ENCODE data around the gene DIAPH2. TPM values are rescaled to one million over a fixed set of nuclear protein-coding genes. Genes with fewer than 3 reads are reported as not detected.

DIAPH2 gene
- total RNA-seq, 4 donors from 2014 or later = 41.8 to 64.5 (median 54.5) TPM

- intact Hi-C loops (cut with DNase I) = no loop called here
- no peaks in the 10 kb centered on the region for H3K27me3 ChIP-seq
- TF ChIP-seq POLR2AphosphoS5 (IDR thresholded peaks at IDR 0.05) (no peak), CTCF (IDR thresholded peaks at IDR 0.05) (no peak), EP300 (IDR thresholded peaks at IDR 0.05) (no peak), POLR2A (IDR thresholded peaks at IDR 0.05; ENCODE audit: low read depth) (no peak)
- H3K4me3 ChIP-seq = no peak overlapping the region
- H3K36me3 ChIP-seq = no peaks in the 10 kb centered on the region
- no peak for DNase-seq (ENCODE audit: extremely low spot score)
- no peak overlapping the region for H3K27ac ChIP-seq (replicated peaks in 1 of 4)
- H3K9me3 ChIP-seq = no peaks in the 10 kb centered on the region
- 77% methylated on average over 1 of the region's 1 CpG for WGBS
- peaks cover 0 to 36% (median 14%) of the 10 kb centered on the region in 4 donors for H3K4me1 ChIP-seq
Observed at GRCh38 chrX:96703379-96703778, 18.7 kb downstream of the DIAPH2 start.

DNA sequence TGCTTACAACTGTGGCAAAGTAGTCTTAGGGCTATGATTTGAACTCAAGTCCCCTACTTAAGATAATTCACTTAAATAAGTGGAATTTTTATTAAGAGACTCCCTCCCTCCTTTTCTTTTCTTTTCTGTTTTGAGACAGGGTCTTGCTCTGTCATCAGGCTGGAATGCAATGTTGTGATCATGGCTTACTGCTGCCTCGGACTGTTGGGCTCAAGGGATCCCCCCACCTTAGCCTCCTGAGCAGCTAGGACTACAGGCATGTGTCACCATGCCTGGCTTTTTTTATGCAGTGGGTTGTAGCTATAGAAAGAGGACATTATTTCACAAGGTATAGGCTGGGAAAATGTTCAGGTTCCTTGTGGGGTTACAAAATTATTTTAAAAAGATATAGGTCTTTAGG is 19.2 kb downstream of the DIAPH2 start:
- no peaks in the 10 kb centered on the region for H3K9me3 ChIP-seq
- intact Hi-C loops (cut with DNase I) = no loop called here

GRCh38 chrX:96704629-96705028 is 20.0 kb downstream of the DIAPH2 start:
- Histone ChIP-seq H3K9me3 (no peaks in the 10 kb centered on the region), H3K27ac (replicated peaks in 1 of 4) (no peak overlapping the region), H3K27me3 (no peaks in the 10 kb centered on the region), H3K4me3 (no peak overlapping the region), H3K36me3 (no peaks in the 10 kb centered on the region), H3K4me1 (peaks cover 0 to 37% (median 14%) of the 10 kb centered on the region in 4 donors)
- DNase-seq (ENCODE audit: extremely low spot score) = no peak
- intact Hi-C loops (cut with DNase I) = no loop called here
- WGBS = 35% methylated on average over 2 of the region's 2 CpGs
- TF ChIP-seq POLR2AphosphoS5 (IDR thresholded peaks at IDR 0.05) (no peak), EP300 (IDR thresholded peaks at IDR 0.05) (no peak), POLR2A (IDR thresholded peaks at IDR 0.05; ENCODE audit: low read depth) (no peak), CTCF (IDR thresholded peaks at IDR 0.05) (no peak)

More for the DNA sequence above, 19.2 kb downstream of the DIAPH2 start:
- 64% methylated on average over 1 of the region's 1 CpG for WGBS
- H3K27ac ChIP-seq (replicated peaks in 1 of 4) = no peak overlapping the region
- no peak overlapping the region for H3K4me3 ChIP-seq
- DNase-seq (ENCODE audit: extremely low spot score) = no peak
- TF ChIP-seq POLR2A (IDR thresholded peaks at IDR 0.05; ENCODE audit: low read depth) = no peak
- no peak for TF ChIP-seq POLR2AphosphoS5 (IDR thresholded peaks at IDR 0.05)
- H3K4me1 ChIP-seq = peaks cover 0 to 37% (median 14%) of the 10 kb centered on the region in 4 donors
- H3K27me3 ChIP-seq = no peaks in the 10 kb centered on the region
- no peaks in the 10 kb centered on the region for H3K36me3 ChIP-seq

DNA sequence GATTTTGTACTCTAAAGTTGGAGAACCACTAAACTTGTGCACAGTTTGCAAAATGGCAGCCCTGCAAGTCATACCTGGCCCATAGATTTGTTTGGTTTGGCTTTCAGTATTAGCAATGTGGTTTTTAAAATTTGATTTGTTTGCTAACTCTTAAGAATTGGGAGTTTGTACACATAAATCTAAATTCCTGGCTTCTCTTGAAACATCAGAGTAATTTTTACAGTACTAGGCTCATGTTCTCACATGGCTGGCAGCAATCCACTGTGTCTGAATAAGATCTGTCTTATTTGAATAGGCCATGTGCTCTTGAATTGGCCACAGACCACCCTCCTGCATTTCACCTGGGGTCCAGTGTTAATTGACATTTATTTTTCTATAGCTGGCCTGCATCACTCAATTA is 21.3 kb downstream of the DIAPH2 start:
- Histone ChIP-seq H3K4me3 (no peak overlapping the region), H3K36me3 (no peaks in the 10 kb centered on the region), H3K27ac (replicated peaks in 1 of 4) (no peak overlapping the region), H3K4me1 (peaks cover 0 to 37% (median 14%) of the 10 kb centered on the region in 4 donors), H3K27me3 (no peaks in the 10 kb centered on the region), H3K9me3 (no peaks in the 10 kb centered on the region)
- intact Hi-C loops (cut with DNase I) = no loop called here
- TF ChIP-seq POLR2AphosphoS5 (IDR thresholded peaks at IDR 0.05) (no peak), CTCF (IDR thresholded peaks at IDR 0.05) (no peak), EP300 (IDR thresholded peaks at IDR 0.05) (no peak), POLR2A (IDR thresholded peaks at IDR 0.05; ENCODE audit: low read depth) (no peak)
- no peak for DNase-seq (ENCODE audit: extremely low spot score)

DNA sequence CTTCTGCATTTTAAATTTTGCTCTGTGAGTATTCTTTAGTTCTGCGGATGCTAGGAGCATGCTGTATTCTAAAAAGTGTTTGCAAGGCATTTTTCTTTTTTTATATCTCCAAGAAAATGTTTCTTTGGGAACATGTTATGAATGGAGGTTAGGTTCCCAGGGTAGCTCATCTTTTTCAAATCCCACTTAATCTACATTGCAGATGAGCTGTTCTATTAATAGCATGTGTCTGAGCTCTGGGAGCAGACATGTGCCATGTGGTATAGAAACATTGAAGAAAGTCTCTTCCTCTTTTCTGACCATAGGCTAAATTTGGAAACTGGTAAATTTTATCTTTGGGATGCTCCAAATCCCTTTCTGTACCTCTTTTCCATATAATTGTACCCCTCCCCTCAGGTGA is 23.2 kb downstream of the DIAPH2 start:
- WGBS = 38% methylated on average over 1 of the region's 1 CpG
- TF ChIP-seq POLR2A (IDR thresholded peaks at IDR 0.05; ENCODE audit: low read depth) (no peak), POLR2AphosphoS5 (IDR thresholded peaks at IDR 0.05) (no peak), EP300 (IDR thresholded peaks at IDR 0.05) (no peak), CTCF (IDR thresholded peaks at IDR 0.05) (no peak)
- DNase-seq (ENCODE audit: extremely low spot score) = no peak
- no peak overlapping the region for H3K4me3 ChIP-seq
- intact Hi-C loops (cut with DNase I) = no loop called here
- peaks cover 0 to 42% (median 16%) of the 10 kb centered on the region in 4 donors for H3K4me1 ChIP-seq
- no peaks in the 10 kb centered on the region for H3K9me3 ChIP-seq
- no peaks in the 10 kb centered on the region for H3K36me3 ChIP-seq
- H3K27ac ChIP-seq (replicated peaks in 1 of 4) = no peak overlapping the region
- H3K27me3 ChIP-seq = no peaks in the 10 kb centered on the region

Measured in esophagus muscularis mucosa (tissue), 4 donors.